Stimulated activated CD4-positive, alpha-beta T cell treated with anti-CD3 and anti-CD28 coated beads, Interleukin-15, amount 100 ng/mL, for 24 hours (primary cell): ENCODE data around the gene SLC35G2.
"Not testable (repeated sequence)": the region's sequence is repeated elsewhere in the genome, so short reads cannot be mapped to it uniquely, and the experiment has no call there.

ENCODE experiments used
- DNase-seq: peaks from one replicate; pipeline ENCODE4 v3.0.0-alpha.2; 2020

The SLC35G2 gene

GRCh38 chr3:136891934-136892855 is 73.3 kb downstream of the SLC35G2 start:
- DNase-seq = no peak

- no peak for DNase-seq
These were observed 75.0 kb downstream of the SLC35G2 start for GRCh38 chr3:136893848-136894443.

- not testable (repeated sequence) for DNase-seq
These were observed 78.2 kb downstream of the SLC35G2 start for GRCh38 chr3:136897171-136897570.

DNA sequence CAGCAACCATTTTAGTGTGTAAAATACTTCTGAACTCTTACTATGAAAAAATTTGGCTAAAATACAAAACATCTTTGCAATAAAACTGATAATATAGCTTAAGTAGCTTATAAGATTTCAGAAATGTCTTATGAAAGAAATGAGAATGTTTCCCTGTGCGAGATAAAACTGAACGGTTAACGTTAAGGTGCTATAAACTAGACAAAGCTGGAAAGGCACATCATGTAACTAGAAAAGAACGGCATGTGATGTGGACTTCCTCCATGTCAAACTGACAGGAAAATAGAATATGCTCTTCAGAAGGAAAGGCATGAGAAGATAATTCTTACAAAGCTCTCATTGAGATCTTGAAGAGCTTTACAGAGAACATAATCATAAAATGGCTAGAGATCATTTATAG is 79.6 kb downstream of the SLC35G2 start:
- DNase-seq = no peak

DNA sequence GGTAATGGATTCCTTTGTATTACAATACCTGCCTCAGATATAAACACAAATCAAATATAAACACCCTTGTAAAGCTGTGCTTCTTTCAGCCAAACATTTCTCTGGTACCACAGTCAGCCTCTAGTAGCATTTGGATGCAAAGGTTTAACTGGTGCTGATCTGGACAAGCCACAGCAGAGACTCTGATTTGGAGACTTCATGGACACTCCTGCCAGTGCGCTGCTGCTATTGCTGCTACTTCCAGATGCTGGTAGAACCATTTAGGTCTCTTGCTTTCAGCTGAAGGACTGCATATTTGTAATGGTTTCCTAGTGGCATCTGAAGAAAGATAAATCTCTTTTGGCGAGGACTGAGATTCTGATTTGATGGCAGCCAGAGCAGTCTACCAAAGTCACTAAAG is 80.0 kb downstream of the SLC35G2 start:
- DNase-seq = no peak

DNA sequence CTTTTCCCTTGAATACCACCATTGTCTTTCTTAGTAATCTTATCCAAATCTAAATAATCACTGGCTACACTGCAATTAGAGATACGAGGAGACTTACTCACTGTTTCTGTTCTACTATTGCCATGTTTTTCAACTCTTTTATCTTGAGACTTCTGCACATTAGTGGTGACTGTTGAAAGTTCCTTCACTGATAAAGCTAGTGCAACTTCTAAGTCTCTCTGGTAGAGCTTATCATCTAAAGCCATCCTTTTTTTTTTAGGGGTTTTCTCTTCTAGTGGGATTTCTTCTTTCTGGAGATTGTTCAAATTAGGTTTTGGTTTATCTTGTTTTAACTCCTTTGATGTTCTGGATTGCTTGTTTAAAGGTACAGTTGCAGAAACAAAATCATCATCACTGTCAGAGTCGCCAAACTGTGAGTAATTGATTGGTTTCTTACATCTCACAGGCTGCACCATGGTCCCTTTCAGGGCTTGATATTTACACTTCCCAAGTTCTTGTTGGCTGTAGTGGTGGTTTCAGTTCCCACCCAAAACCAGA is 80.8 kb downstream of the SLC35G2 start:
- DNase-seq = no peak

DNA sequence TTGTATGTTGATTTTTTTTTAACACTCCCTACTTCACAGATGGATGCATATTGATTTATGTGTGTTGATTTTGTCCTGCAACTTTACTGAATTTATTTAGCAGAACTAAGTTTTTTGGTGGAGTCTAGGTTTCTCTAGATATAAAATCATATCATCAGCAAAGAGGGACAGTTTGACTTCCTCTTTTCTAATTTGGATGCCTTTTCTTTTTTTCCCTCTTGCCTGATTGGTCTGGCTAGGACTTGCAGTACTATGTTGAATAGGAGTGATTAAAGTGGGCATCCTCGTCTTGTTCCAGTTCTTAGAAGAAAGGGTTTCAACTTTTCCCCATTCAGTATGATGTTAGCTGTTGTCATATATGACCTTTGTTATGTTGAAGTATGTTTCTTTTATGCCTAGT is 81.8 kb downstream of the SLC35G2 start:
- not testable (repeated sequence) for DNase-seq

GRCh38 chr3:136901391-136901790 is 82.5 kb downstream of the SLC35G2 start:
- DNase-seq = no peak

GRCh38 chr3:136902530-136902929 is 83.6 kb downstream of the SLC35G2 start:
- DNase-seq = not testable (repeated sequence)

- no peak for DNase-seq
These were observed 85.0 kb downstream of the SLC35G2 start for GRCh38 chr3:136903899-136904298.

DNA sequence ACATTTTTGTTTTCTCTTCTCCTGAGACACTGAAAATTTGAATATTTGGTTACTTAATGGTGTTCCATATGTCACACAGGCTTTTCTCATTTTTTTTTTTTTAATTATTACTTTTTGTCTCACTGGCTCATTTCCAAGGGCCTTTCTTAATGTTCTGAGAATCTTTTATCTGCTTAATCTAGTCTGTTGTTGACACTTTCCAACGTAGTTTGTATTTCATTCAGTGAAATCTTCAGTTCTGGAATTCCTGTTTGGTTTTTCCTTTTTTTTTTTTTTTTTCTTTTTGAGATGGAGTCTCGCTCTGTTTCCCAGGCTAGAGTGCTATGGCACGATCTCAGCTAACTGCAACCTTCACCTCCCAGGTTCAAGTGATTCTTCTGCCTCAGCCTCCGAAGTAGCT is 85.8 kb downstream of the SLC35G2 start:
- DNase-seq = no peak
